ENCODE data around the gene SFRP5. TPM values are rescaled to one million over a fixed set of nuclear protein-coding genes. Genes with fewer than 3 reads are reported as not detected.

The SFRP5 gene
- total and polyA plus RNA-seq, 10 of the 15 experiments (the other 5 are each of a cell fraction or from before 2014, with no cell fraction given): not detected

- TF ChIP-seq, protein P1, sequence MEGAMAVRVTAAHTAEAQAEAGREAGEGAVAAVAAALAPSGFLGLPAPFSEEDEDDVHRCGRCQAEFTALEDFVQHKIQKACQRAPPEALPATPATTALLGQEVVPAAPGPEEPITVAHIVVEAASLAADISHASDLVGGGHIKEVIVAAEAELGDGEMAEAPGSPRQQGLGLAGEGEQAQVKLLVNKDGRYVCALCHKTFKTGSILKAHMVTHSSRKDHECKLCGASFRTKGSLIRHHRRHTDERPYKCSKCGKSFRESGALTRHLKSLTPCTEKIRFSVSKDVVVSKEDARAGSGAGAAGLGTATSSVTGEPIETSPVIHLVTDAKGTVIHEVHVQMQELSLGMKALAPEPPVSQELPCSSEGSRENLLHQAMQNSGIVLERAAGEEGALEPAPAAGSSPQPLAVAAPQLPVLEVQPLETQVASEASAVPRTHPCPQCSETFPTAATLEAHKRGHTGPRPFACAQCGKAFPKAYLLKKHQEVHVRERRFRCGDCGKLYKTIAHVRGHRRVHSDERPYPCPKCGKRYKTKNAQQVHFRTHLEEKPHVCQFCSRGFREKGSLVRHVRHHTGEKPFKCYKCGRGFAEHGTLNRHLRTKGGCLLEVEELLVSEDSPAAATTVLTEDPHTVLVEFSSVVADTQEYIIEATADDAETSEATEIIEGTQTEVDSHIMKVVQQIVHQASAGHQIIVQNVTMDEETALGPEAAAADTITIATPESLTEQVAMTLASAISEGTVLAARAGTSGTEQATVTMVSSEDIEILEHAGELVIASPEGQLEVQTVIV (IDR thresholded peaks at IDR 0.05; ENCODE audit: borderline replicate concordance, partially characterized antibody): peak; percentile 89
- TF ChIP-seq ZNF384 (IDR thresholded peaks at IDR 0.05; ENCODE audit: borderline replicate concordance, low read depth, low read length) (no peak), PML (IDR thresholded peaks at IDR 0.05; ENCODE audit: low read length) (peak; percentile 83; the same call in 1 of the 2 replicates), CREM (IDR thresholded peaks at IDR 0.05; ENCODE audit: low read depth) (peak; percentile 83; the same call in 1 of the 2 replicates), ETV6 (conservative IDR thresholded peaks at IDR 0.05 in 1 of 2, IDR thresholded peaks at IDR 0.05 in 1 of 2; ENCODE audit: borderline replicate concordance in 1 of 2, low read depth in 1 of 2) (no peak), PBX3 (IDR thresholded peaks at IDR 0.05; ENCODE audit: insufficient replicate concordance, low read depth, low read length) (no peak), IRF4 (IDR thresholded peaks at IDR 0.05; ENCODE audit: low read depth, low read length) (0 out of 2 replicates have a peak, but pooled peaks have one; percentile 36), ATF7 (IDR thresholded peaks at IDR 0.05; ENCODE audit: low read depth) (peak; percentile 100), CBX5 (IDR thresholded peaks at IDR 0.05; ENCODE audit: low read depth) (no peak), DPF2 (IDR thresholded peaks at IDR 0.05) (peak; percentile 81), CREB1 (IDR thresholded peaks at IDR 0.05; ENCODE audit: low read depth) (peak; percentile 93), TCF7 (IDR thresholded peaks at IDR 0.05; ENCODE audit: borderline replicate concordance) (no peak), IRF5 (IDR thresholded peaks at IDR 0.05; ENCODE audit: borderline replicate concordance) (no peak), WRNIP1 (IDR thresholded peaks at IDR 0.05; ENCODE audit: borderline replicate concordance, low read depth, low read length) (no peak), RELB (IDR thresholded peaks at IDR 0.05; ENCODE audit: low read depth) (no peak), FOXK2 (IDR thresholded peaks at IDR 0.05) (no peak), MYC (IDR thresholded peaks at IDR 0.05; ENCODE audit: insufficient read depth, insufficient read length, insufficient replicate concordance, low read length, severe bottlenecking) (peak; percentile 62), PRDM15 (CRISPR knock-in tag; IDR thresholded peaks at IDR 0.05) (peak; percentile 75)
These were observed 34.7 kb downstream of the SFRP5 start, which contains the start of gene ZFYVE27 (continued) for GRCh38 chr10:97736902-97737769.
